Neuronal stem cell (in vitro differentiated cells): ENCODE results near the gene SIL1.

Experiments used
- DNase-seq: peaks from one replicate; pipeline ENCODE4 v3.0.0-alpha.2; 2013; ENCODE audit warnings: low spot score
- H2AFZ ChIP-seq: one replicate; pipeline ENCODE4 v1.6.1; 2013; ENCODE audit warnings: mild to moderate bottlenecking, low read length, inconsistent platforms
- H2AK5ac ChIP-seq: 2 replicates; pipeline ENCODE4 v1.6.1; 2013; ENCODE audit warnings: low read depth, mild to moderate bottlenecking, inconsistent platforms, low read length, moderate library complexity, mixed read lengths
- H2BK120ac ChIP-seq: 2 replicates; pipeline ENCODE4 v1.6.1; 2013; ENCODE audit warnings: low read depth, mild to moderate bottlenecking, inconsistent platforms, low read length, moderate library complexity, mixed read lengths
- H2BK12ac ChIP-seq: one replicate; pipeline ENCODE4 v1.6.1; 2013; ENCODE audit warnings: low read length, inconsistent platforms
- H2BK15ac ChIP-seq: 2 replicates; pipeline ENCODE4 v1.6.1; 2013; ENCODE audit warnings: mild to moderate bottlenecking, low read length, inconsistent platforms, mixed read lengths
- H2BK5ac ChIP-seq: one replicate; pipeline ENCODE4 v1.6.1; 2013; ENCODE audit warnings: inconsistent platforms, mild to moderate bottlenecking, low read length, moderate library complexity
- H3K14ac ChIP-seq: one replicate; pipeline ENCODE4 v1.6.1; 2013; ENCODE audit warnings: low read length, inconsistent platforms
- H3K18ac ChIP-seq: 2 replicates; pipeline ENCODE4 v1.6.1; 2013; ENCODE audit warnings: low read length, inconsistent platforms
- H3K23ac ChIP-seq: 2 replicates; pipeline ENCODE4 v1.6.1; 2013; ENCODE audit warnings: low read depth, mild to moderate bottlenecking, mixed read lengths, low read length, inconsistent platforms; ENCODE audit not compliant: poor library complexity
- H3K27ac ChIP-seq: replicated peaks from 3 replicates; pipeline ENCODE4 v1.5.1; 2013; ENCODE audit warnings: low read length, inconsistent platforms
- H3K27me3 ChIP-seq, 3 experiments: 2 replicates each; pipeline ENCODE4 v1.6.1; 2013; ENCODE audit warnings: low read length in 3 of 3, mild to moderate bottlenecking in 2 of 3, inconsistent platforms in 1 of 3, low read depth in 1 of 3, mixed read lengths in 1 of 3, moderate library complexity in 1 of 3; ENCODE audit not compliant: control insufficient read depth in 3 of 3, insufficient read depth in 3 of 3
- H3K36me3 ChIP-seq, 2 donors: replicated peaks in 1 of 2; 2 replicates each; pipeline ENCODE4 v1.6.1; 2013; ENCODE audit warnings: low read length in 2 of 2; ENCODE audit not compliant: control insufficient read depth in 2 of 2, insufficient read depth in 2 of 2
- H3K4ac ChIP-seq: 2 replicates; pipeline ENCODE4 v1.6.1; 2013; ENCODE audit warnings: inconsistent platforms, mild to moderate bottlenecking, low read length, moderate library complexity
- H3K4me1 ChIP-seq, 2 donors: 1 replicate in 1 of 2; 2 replicates in 1 of 2; pipeline ENCODE4 v1.6.1; 2013; ENCODE audit warnings: low read length in 2 of 2, low read depth in 1 of 2; ENCODE audit not compliant: control insufficient read depth in 2 of 2, insufficient read depth in 1 of 2
- H3K4me2 ChIP-seq: one replicate; pipeline ENCODE4 v1.6.1; 2013; ENCODE audit warnings: mild to moderate bottlenecking, low read length, inconsistent platforms; ENCODE audit not compliant: insufficient read depth, poor library complexity, severe bottlenecking
- H3K4me3 ChIP-seq, 2 donors: 2 replicates each; pipeline ENCODE4 v1.5.1; 2013; ENCODE audit warnings: low read length in 2 of 2, mild to moderate bottlenecking in 2 of 2, inconsistent platforms in 1 of 2, moderate library complexity in 1 of 2
- H3K79me1 ChIP-seq: one replicate; pipeline ENCODE4 v1.6.1; 2013; ENCODE audit warnings: low read depth, mild to moderate bottlenecking, inconsistent platforms, low read length, moderate library complexity
- H3K9ac ChIP-seq: one replicate; pipeline ENCODE4 v1.6.1; 2013; ENCODE audit warnings: mild to moderate bottlenecking, low read depth, low read length, inconsistent platforms; ENCODE audit not compliant: poor library complexity
- H3K9me3 ChIP-seq, 2 donors: replicated peaks in 1 of 2; 2 replicates each; pipeline versions ENCODE3 to v1.6.1; 2013; ENCODE audit warnings: low read length in 2 of 2, mild to moderate bottlenecking in 2 of 2, inconsistent platforms in 1 of 2, low read depth in 1 of 2, mixed read lengths in 1 of 2, moderate library complexity in 1 of 2; ENCODE audit not compliant: control insufficient read depth in 2 of 2, insufficient read depth in 1 of 2
- H4K8ac ChIP-seq: one replicate; pipeline ENCODE4 v1.6.1; 2013; ENCODE audit warnings: low read depth, mild to moderate bottlenecking, inconsistent platforms, low read length, moderate library complexity
- H4K91ac ChIP-seq: one replicate; pipeline ENCODE4 v1.6.1; 2013; ENCODE audit warnings: low read length, low read depth, mild to moderate bottlenecking, inconsistent platforms; ENCODE audit not compliant: poor library complexity
- WGBS, 2 donors: extraction: QIAGEN DNeasy Blood & Tissue Kit; methylation state at CpG; one replicate each; pipeline ENCODE4 v1.1.7; 2013; ENCODE audit warnings: missing lambda C conversion rate in 2 of 2, mixed read lengths in 1 of 2; ENCODE audit not compliant: insufficient read length in 2 of 2, insufficient replicate concordance in 1 of 2; ENCODE audit errors: extremely low coverage in 2 of 2; 5-methylcytosine and 5-hydroxymethylcytosine counted together

SIL1 gene

DNA sequence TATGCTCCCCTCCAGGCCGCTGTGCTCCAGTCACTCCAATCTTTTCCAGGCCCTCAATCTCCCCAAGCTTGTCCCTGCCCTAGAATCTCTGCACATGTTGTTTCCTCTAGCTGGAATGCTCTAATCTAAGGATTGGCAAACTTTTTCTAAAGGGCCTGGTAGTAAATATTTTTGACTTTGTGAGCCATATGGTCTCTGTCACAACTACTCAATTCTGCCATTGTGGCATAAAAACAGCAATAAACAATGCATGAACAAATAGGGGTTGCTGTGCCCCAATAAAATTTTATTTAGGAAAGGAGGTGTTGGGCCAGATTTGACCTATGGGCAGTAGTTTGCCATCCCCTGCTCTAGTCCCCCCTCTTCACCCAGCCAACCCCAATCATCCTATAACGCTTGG, 172.5 kb downstream of the SIL1 start:
- Histone ChIP-seq H3K14ac (no peak overlapping the region), H3K27me3 (no peaks in the 10 kb centered on the region), H3K4me2 (no peak overlapping the region), H2BK12ac (no peak overlapping the region), H3K4me3 (no peak overlapping the region), H4K91ac (no peak overlapping the region), H3K36me3 (peaks cover 0 to 44% of the 10 kb centered on the region in 2 donors), H2AK5ac (no peak overlapping the region), H3K9ac (no peak overlapping the region), H4K8ac (no peak overlapping the region), H3K9me3 (peaks cover 0 to 1% of the 10 kb centered on the region in 2 donors), H2AFZ (no peak overlapping the region), H3K18ac (no peak overlapping the region), H3K79me1 (no peaks in the 10 kb centered on the region), H3K27ac (no peak overlapping the region), H2BK120ac (no peak overlapping the region), H3K23ac (no peak overlapping the region), H3K4me1 (no peaks in the 10 kb centered on the region), H2BK5ac (no peak overlapping the region), H2BK15ac (no peak overlapping the region), H3K4ac (no peak overlapping the region)
- no CpG with 5 or more reads among the region's 2 CpGs for WGBS, 2 donors
- DNase-seq = no peak

DNA sequence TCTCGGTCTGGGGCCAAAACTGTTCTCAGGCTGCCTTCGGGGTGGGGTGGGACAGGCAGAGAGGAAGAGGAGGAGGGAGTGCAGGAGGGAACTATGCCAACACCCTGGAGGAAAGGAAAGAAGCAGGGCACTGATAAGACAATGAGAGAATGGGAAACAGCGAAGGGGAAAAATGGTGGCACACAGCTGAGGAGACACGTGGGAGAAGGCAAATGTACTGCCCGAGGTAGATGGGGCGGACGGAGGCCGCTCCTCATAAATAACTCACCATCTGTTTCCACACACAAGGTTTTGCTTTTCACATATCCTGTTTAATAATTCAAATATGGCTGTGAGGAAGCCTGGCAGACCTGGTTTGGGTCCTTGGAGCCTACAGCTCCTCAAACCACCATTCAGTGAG, 174.9 kb downstream of the SIL1 start:
- Histone ChIP-seq H2BK5ac (no peak overlapping the region), H3K23ac (no peak overlapping the region), H2AFZ (no peak overlapping the region), H3K9me3 (peaks cover 0 to 6% of the 10 kb centered on the region in 2 donors), H3K27me3 (no peaks in the 10 kb centered on the region), H3K18ac (no peak overlapping the region), H3K27ac (no peak overlapping the region), H3K79me1 (no peaks in the 10 kb centered on the region), H4K8ac (no peak overlapping the region), H3K14ac (peak overlapping the region; percentile 4), H2AK5ac (no peak overlapping the region), H3K36me3 (peaks cover 0 to 66% of the 10 kb centered on the region in 2 donors), H4K91ac (no peak overlapping the region), H3K4ac (no peak overlapping the region), H2BK12ac (no peak overlapping the region), H2BK15ac (no peak overlapping the region), H3K4me2 (no peak overlapping the region), H3K4me3 (no peak overlapping the region), H2BK120ac (no peak overlapping the region), H3K4me1 (no peaks in the 10 kb centered on the region), H3K9ac (no peak overlapping the region)
- no peak for DNase-seq
- no CpG with 5 or more reads among the region's 8 CpGs for WGBS, 2 donors

DNA sequence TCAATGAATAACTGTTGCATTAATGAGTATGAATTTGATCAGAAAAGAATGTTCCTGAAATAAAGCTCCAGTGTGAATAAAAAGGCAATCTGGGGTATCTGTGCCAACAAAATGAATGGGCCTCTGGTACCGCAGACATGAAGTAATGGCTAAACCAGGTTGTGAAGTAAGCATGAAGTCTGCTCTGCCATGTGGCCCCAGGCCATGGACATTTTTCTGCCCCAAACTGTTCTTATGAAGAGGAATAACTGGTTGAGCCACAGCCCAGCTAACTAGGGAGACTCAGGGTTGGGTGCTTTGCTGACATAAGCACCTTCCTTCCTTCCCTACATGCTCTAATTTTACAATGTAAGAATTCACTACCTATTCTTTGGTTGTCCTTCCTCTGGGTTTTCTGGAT, 175.6 kb downstream of the SIL1 start:
- Histone ChIP-seq H4K91ac (no peak overlapping the region), H3K4me1 (no peaks in the 10 kb centered on the region), H2AK5ac (no peak overlapping the region), H3K23ac (no peak overlapping the region), H2BK15ac (no peak overlapping the region), H3K27me3 (no peaks in the 10 kb centered on the region), H3K4ac (no peak overlapping the region), H2BK5ac (no peak overlapping the region), H2AFZ (no peak overlapping the region), H3K9me3 (peaks cover 0 to 6% of the 10 kb centered on the region in 2 donors), H3K4me3 (no peak overlapping the region), H4K8ac (no peak overlapping the region), H3K27ac (no peak overlapping the region), H2BK120ac (no peak overlapping the region), H3K79me1 (no peaks in the 10 kb centered on the region), H3K18ac (no peak overlapping the region), H3K4me2 (no peak overlapping the region), H3K14ac (no peak overlapping the region), H3K36me3 (peaks cover 0 to 66% of the 10 kb centered on the region in 2 donors), H2BK12ac (no peak overlapping the region), H3K9ac (no peak overlapping the region)
- DNase-seq = no peak
- no CpG with 5 or more reads among the region's 1 CpG for WGBS, 2 donors

DNA sequence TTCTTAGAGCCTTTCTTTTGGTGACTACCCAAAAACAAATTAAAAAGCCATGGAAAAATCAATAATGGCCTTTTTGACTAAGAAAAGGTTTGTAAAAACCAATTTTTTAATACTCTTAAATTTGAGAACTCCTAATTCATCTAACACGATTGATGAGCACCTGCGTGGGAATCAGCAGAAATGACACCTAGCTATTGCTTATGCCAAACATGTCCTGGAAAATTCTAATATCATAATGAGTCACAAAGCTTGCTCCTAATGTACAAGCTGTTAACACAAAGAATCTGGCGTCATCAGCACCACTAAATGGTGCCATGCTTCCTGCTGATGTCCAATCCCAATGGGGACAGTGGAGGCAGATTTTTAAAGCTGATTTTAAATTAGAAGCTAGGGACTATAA, 176.8 kb downstream of the SIL1 start:
- Histone ChIP-seq H3K9me3 (peaks cover 0 to 6% of the 10 kb centered on the region in 2 donors), H3K18ac (no peak overlapping the region), H2AK5ac (no peak overlapping the region), H3K27me3 (no peaks in the 10 kb centered on the region), H3K4me3 (no peak overlapping the region), H2BK5ac (no peak overlapping the region), H2BK12ac (no peak overlapping the region), H3K36me3 (peaks cover 0 to 67% of the 10 kb centered on the region in 2 donors), H3K4ac (no peak overlapping the region), H3K23ac (no peak overlapping the region), H4K8ac (no peak overlapping the region), H2AFZ (no peak overlapping the region), H2BK15ac (no peak overlapping the region), H4K91ac (no peak overlapping the region), H3K14ac (no peak overlapping the region), H2BK120ac (no peak overlapping the region), H3K9ac (no peak overlapping the region), H3K27ac (no peak overlapping the region), H3K4me1 (no peaks in the 10 kb centered on the region), H3K79me1 (no peaks in the 10 kb centered on the region), H3K4me2 (no peak overlapping the region)
- WGBS, 2 donors = no CpG with 5 or more reads among the region's 3 CpGs
- DNase-seq = no peak
